Left ventricle myocardium inferior (tissue), 1 donor: Measurements from ENCODE around the gene SH3RF1. TPM values are rescaled to one million over a fixed set of nuclear protein-coding genes. Genes with fewer than 3 reads are reported as not detected.

ENCODE experiments used
- DNase-seq: peaks from one replicate; pipeline ENCODE4 v3.0.0-alpha.2; 2020
- H3K27ac ChIP-seq: fragments of 200-600 bp; replicated peaks from 2 replicates; pipeline ENCODE4 v1.8.0; 2021
- H3K27me3 ChIP-seq: fragments of 200-600 bp; 2 replicates; pipeline ENCODE4 v1.8.0; 2021; ENCODE audit warnings: low read depth
- H3K36me3 ChIP-seq: fragments of 200-600 bp; 2 replicates; pipeline ENCODE4 v1.8.0; 2021
- H3K4me1 ChIP-seq: fragments of 200-600 bp; 2 replicates; pipeline ENCODE4 v1.8.0; 2021
- H3K4me3 ChIP-seq: fragments of 200-600 bp; 2 replicates; pipeline ENCODE4 v1.8.0; 2021; ENCODE audit warnings: mild to moderate bottlenecking, moderate library complexity
- H3K9me3 ChIP-seq: fragments of 200-600 bp; replicated peaks from 2 replicates; pipeline ENCODE4 v1.8.0; 2021
- intact Hi-C: fragments of 100-400 bp; cut with micrococcal nuclease; formaldehyde crosslinking; loops from one replicate; pipeline ENCODE4 v1.11.0; 2022
- total RNA-seq: library from RNA; stranded (reverse); fragmentation: NEBNext Ultra II Directional; extraction: Animal tissue kit (Norgen Biotek cat#: 25700); gene quantifications from one replicate; pipeline ENCODE4 v1.2.1, GENCODE V29; 2021
- TF ChIP-seq, protein P1 (sequence below): fragments of 200-600 bp; IDR thresholded peaks from 2 replicates; pipeline ENCODE4 v1.8.0; 2021; ENCODE audit warnings: antibody characterized with exemption, mild to moderate bottlenecking, borderline replicate concordance
- donor health status: DM: no; HTN: yes; CAD: no; lungs with severe emphysema.

SH3RF1 gene
- total RNA-seq, 1 donor from 2014 or later: 8.8 TPM

DNA sequence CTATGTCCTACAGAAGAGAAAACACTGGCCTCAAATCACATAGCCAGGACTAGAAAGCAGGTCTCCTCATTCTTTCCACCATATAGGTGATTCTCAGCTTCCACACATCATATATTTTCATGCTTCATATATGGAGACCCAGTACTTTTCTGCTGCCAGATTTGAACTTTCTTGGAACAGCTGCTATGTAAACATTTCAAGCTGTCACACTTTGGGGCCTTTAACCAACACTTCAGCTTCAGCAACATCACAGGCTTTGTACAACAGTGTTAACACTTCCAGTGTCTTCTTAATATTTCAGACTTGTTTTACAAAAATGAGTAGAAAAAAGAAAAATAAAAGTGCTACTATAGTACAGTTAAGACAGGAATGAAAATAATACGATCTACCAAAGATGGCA, 12.6 kb downstream of the SH3RF1 start:
- TF ChIP-seq, protein P1, sequence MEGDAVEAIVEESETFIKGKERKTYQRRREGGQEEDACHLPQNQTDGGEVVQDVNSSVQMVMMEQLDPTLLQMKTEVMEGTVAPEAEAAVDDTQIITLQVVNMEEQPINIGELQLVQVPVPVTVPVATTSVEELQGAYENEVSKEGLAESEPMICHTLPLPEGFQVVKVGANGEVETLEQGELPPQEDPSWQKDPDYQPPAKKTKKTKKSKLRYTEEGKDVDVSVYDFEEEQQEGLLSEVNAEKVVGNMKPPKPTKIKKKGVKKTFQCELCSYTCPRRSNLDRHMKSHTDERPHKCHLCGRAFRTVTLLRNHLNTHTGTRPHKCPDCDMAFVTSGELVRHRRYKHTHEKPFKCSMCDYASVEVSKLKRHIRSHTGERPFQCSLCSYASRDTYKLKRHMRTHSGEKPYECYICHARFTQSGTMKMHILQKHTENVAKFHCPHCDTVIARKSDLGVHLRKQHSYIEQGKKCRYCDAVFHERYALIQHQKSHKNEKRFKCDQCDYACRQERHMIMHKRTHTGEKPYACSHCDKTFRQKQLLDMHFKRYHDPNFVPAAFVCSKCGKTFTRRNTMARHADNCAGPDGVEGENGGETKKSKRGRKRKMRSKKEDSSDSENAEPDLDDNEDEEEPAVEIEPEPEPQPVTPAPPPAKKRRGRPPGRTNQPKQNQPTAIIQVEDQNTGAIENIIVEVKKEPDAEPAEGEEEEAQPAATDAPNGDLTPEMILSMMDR: no peak
- intact Hi-C loops: no loop called here
- no peak overlapping the region for H3K4me3 ChIP-seq
- no peaks in the 10 kb centered on the region for H3K36me3 ChIP-seq
- no peak for DNase-seq
- H3K4me1 ChIP-seq: peaks cover 80% of the 10 kb centered on the region
- no peak overlapping the region for H3K27ac ChIP-seq
- no peaks in the 10 kb centered on the region for H3K9me3 ChIP-seq
- H3K27me3 ChIP-seq: no peaks in the 10 kb centered on the region

DNA sequence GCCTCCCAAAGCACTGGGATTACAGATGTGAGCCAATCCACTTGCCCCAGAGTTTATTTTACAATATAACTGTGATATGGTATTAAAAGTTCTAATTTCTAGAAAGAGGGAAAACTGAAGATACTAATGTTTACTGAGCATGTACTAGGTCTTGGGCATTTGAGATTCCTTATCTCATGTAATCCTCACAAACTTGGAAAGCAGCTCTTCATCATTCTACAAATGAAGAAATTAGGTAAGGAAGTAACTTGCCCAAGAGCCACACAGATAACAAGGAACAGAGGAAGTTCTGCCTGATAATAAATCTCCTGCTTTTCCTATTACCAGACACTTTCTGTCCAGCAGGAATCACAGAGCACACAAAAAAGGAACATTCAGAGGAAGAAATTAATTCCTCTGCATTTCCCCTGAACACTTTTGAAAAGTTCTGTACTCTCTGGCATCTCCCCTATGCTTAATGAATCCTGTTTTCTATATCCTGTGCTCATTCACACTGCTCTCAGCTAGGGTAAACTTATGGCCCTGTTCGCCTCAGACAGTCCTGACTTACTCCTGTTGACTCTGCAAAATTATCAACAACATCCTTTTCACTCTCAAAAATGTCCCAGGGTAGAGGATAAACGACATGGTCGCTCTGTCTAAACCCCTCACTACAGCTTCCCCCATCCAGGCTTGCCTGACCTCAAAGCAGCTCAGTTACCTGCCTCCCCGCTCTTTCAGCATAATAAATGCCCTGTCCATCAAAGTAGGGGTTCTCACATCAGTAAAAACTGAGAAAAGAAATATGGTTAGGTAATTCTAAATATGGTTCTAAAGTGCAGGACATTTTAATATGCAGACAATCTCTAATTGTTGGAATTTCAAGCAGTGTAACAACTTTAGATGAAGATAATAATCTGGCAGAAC, 13.6 kb downstream of the SH3RF1 start:
- Histone ChIP-seq H3K9me3 (no peaks in the 10 kb centered on the region), H3K27ac (peak overlapping the region; percentile 27), H3K4me3 (no peak overlapping the region), H3K4me1 (peaks cover 82% of the 10 kb centered on the region), H3K36me3 (no peaks in the 10 kb centered on the region), H3K27me3 (no peaks in the 10 kb centered on the region)
- TF ChIP-seq, protein P1: no peak
- no peak for DNase-seq
- intact Hi-C loops: no loop called here

DNA sequence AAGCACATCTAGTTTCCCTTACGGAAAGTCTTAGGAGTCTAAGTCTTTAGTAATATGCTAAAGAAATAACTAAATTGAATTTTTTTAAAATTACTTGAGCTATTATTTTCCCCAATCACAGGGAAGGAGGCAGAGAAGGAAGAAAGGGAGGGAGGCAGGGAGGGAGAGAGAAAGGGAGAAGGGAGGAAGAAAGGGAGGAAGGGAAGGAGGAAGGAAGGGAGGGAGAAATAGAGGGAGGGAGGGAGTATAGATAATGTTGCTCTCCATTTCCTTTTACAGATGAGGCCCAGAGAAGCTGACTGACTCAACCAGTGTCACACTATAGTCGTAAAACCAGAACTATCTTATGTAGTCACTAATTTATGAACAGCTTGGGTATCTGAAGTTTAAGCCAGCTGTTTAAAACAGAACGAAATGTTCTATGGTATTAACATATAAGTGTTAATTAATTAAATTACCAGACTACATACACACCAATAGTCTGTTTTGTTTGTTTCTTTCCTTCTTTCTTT, 14.6 kb downstream of the SH3RF1 start:
- Histone ChIP-seq H3K27me3 (no peaks in the 10 kb centered on the region), H3K9me3 (no peaks in the 10 kb centered on the region), H3K4me1 (peaks cover 88% of the 10 kb centered on the region), H3K27ac (no peak overlapping the region), H3K36me3 (no peaks in the 10 kb centered on the region), H3K4me3 (no peak overlapping the region)
- intact Hi-C loops: no loop called here
- TF ChIP-seq, protein P1: no peak
- DNase-seq: no peak

DNA sequence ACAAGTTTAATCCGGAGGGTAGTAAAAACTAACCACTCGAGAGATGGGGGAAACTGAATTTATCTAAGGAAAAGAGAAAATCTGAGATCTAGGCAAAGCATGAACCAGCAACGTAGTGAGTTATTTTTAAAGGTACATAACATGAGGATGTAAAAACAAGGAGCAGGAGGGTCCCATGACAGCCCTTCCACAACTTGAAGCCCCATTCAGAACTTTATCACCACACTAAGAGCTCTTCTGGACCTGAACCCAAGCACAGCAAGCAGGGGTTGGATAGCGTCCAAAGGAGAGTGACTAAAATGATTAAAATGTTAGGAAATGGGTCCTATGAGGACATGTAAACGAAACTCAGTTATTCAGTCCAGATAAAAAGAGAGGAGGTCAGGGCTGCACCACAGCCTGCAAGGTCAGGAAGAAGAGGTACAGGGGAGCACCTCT, 16.2 kb downstream of the SH3RF1 start:
- no peaks in the 10 kb centered on the region for H3K27me3 ChIP-seq
- H3K36me3 ChIP-seq: no peaks in the 10 kb centered on the region
- peak overlapping the region; percentile 64 for H3K27ac ChIP-seq
- H3K9me3 ChIP-seq: no peaks in the 10 kb centered on the region
- intact Hi-C loops: no loop called here
- no peak overlapping the region for H3K4me3 ChIP-seq
- TF ChIP-seq, protein P1: no peak
- peaks cover 87% of the 10 kb centered on the region for H3K4me1 ChIP-seq
- DNase-seq: no peak

DNA sequence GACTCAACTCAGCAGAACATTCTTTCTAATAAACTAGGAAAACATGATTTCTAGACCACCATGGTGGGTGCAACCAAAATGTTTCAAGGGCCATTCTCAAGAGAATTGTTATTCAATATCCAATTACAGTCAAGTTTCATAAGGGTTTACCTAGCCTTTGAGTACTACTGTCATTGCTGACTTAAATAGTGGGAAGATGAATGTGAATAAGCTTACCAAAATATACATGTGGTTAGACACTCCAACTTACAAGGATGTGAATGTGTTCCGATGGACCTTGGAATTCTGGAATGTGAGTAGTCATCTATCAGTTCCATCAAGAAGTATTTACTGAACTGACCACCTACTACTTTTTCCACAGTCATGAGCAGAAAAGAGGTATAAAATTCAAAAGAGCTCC, 16.9 kb downstream of the SH3RF1 start:
- H3K9me3 ChIP-seq: no peaks in the 10 kb centered on the region
- DNase-seq: no peak
- TF ChIP-seq, protein P1: no peak
- intact Hi-C loops: no loop called here
- H3K36me3 ChIP-seq: no peaks in the 10 kb centered on the region
- no peaks in the 10 kb centered on the region for H3K27me3 ChIP-seq
- H3K4me1 ChIP-seq: peaks cover 84% of the 10 kb centered on the region
- no peak overlapping the region for H3K4me3 ChIP-seq
- peak overlapping the region; percentile 64 for H3K27ac ChIP-seq
